HEK293T (cell line): ENCODE data around the gene NHLH1.

Experiments used
- CTCF ChIA-PET: fragments of 350-600 bp; formaldehyde crosslinking; extraction: SDS; loops from one replicate; lab custom pipeline; 2021; ENCODE audit warnings: antibody characterized with exemption, inconsistent platforms; lab: Yijun Ruan, JAX
- POLR2A ChIA-PET: fragments of 350-600 bp; formaldehyde crosslinking; extraction: SDS; loops from one replicate; lab custom pipeline; 2020; ENCODE audit warnings: antibody characterized with exemption, inconsistent platforms; lab: Yijun Ruan, JAX
- DNase-seq: peaks from one replicate; pipeline ENCODE4 v3.0.0; 2012; ENCODE audit warnings: mixed read lengths; ENCODE audit errors: extremely low spot score
- ARNT ChIP-seq: fragments of 450-650 bp; IDR thresholded peaks from 2 replicates; pipeline ENCODE4 v1.6.1; 2017; ENCODE audit warnings: mild to moderate bottlenecking
- BHLHE40 ChIP-seq: fragments of 450-650 bp; IDR thresholded peaks from 2 replicates; pipeline ENCODE4 v1.6.1; 2016; ENCODE audit warnings: mild to moderate bottlenecking, moderate library complexity, borderline replicate concordance
- CTBP1 ChIP-seq: fragments of 450-650 bp; IDR thresholded peaks from 2 replicates; pipeline ENCODE4 v1.6.1; 2016; ENCODE audit warnings: borderline replicate concordance
- ELF4 ChIP-seq: fragments of 450-650 bp; IDR thresholded peaks from 2 replicates; pipeline ENCODE4 v1.6.1; 2017; ENCODE audit warnings: antibody characterized with exemption
- FOXA1 ChIP-seq: fragments of 450-650 bp; IDR thresholded peaks from 2 replicates; pipeline ENCODE4 v1.6.1; 2016; ENCODE audit warnings: mild to moderate bottlenecking
- FOXK2 ChIP-seq: fragments of 450-650 bp; IDR thresholded peaks from 2 replicates; pipeline ENCODE4 v1.6.1; 2016; ENCODE audit warnings: mild to moderate bottlenecking
- FOXM1 ChIP-seq: fragments of 450-650 bp; IDR thresholded peaks from 2 replicates; pipeline ENCODE4 v1.6.1; 2017; ENCODE audit warnings: mild to moderate bottlenecking, borderline replicate concordance
- HDGF ChIP-seq: fragments of 450-650 bp; IDR thresholded peaks from 2 replicates; pipeline ENCODE4 v1.6.1; 2017; ENCODE audit warnings: antibody characterized with exemption, borderline replicate concordance
- L3MBTL2 ChIP-seq: fragments of 450-650 bp; conservative IDR thresholded peaks from 2 replicates; pipeline ENCODE4 v1.6.1; 2016; ENCODE audit warnings: mild to moderate bottlenecking
- LEF1 ChIP-seq: fragments of 450-650 bp; IDR thresholded peaks from 2 replicates; pipeline ENCODE4 v1.6.1; 2017; ENCODE audit warnings: mild to moderate bottlenecking, borderline replicate concordance
- NFRKB ChIP-seq: fragments of 450-650 bp; IDR thresholded peaks from 2 replicates; pipeline ENCODE4 v1.6.1; 2016; ENCODE audit warnings: mild to moderate bottlenecking, moderate library complexity
- SP1 ChIP-seq: fragments of 450-650 bp; IDR thresholded peaks from 2 replicates; pipeline ENCODE4 v1.6.1; 2017
- SUZ12 ChIP-seq: fragments of 450-650 bp; IDR thresholded peaks from 2 replicates; pipeline ENCODE4 v1.6.1; 2016; ENCODE audit warnings: mild to moderate bottlenecking
- TARDBP ChIP-seq: fragments of 450-650 bp; IDR thresholded peaks from 2 replicates; pipeline ENCODE4 v1.6.1; 2016
- ZNF384 ChIP-seq: fragments of 450-650 bp; IDR thresholded peaks from 2 replicates; pipeline ENCODE4 v1.6.1; 2016
- TF ChIP-seq, protein P1 (sequence below): fragments of 450-650 bp; IDR thresholded peaks from 2 replicates; pipeline ENCODE4 v1.6.1; 2016

Gene NHLH1

DNA sequence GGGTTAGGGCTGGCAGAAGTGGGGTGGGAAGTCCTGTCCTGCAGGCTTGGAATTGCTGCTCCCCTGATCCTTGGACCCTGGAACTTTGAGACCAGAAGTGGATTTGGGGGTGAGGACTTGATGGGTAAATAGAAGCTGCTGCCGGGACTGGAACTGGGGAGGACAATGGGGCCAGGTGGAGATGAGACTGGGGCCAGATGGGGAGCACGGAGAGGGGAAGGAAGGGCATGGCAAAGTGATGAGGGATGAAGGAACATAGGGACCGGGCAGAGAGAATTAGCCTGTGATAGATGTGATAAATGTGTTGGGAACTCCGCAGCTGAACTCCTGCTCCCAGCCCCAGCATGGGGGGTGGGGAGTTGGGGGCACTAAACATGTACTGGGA, 637 bp downstream of the NHLH1 start:
- no peak for DNase-seq
- ChIA-PET POLR2A (interaction anchor here (1.1 kb wide), 1 partner anchor 105 kb away, joined by 3 read pairs; the partner anchor contains the start of gene DCAF8), CTCF (interaction anchor here (0.5 kb wide), 1 partner anchor 9 kb away, joined by 4 read pairs; no protein-coding TSS in a partner anchor)
- TF ChIP-seq ZNF384 (no peak), BHLHE40 (no peak), TARDBP (no peak), CTBP1 (no peak), ELF4 (no peak), ARNT (no peak), NFRKB (no peak), HDGF (no peak), L3MBTL2 (no peak), LEF1 (no peak), FOXK2 (no peak), SP1 (no peak), FOXA1 (no peak), FOXM1 (no peak), SUZ12 (no peak)
- TF ChIP-seq, protein P1, sequence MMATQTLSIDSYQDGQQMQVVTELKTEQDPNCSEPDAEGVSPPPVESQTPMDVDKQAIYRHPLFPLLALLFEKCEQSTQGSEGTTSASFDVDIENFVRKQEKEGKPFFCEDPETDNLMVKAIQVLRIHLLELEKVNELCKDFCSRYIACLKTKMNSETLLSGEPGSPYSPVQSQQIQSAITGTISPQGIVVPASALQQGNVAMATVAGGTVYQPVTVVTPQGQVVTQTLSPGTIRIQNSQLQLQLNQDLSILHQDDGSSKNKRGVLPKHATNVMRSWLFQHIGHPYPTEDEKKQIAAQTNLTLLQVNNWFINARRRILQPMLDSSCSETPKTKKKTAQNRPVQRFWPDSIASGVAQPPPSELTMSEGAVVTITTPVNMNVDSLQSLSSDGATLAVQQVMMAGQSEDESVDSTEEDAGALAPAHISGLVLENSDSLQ = no peak

DNA sequence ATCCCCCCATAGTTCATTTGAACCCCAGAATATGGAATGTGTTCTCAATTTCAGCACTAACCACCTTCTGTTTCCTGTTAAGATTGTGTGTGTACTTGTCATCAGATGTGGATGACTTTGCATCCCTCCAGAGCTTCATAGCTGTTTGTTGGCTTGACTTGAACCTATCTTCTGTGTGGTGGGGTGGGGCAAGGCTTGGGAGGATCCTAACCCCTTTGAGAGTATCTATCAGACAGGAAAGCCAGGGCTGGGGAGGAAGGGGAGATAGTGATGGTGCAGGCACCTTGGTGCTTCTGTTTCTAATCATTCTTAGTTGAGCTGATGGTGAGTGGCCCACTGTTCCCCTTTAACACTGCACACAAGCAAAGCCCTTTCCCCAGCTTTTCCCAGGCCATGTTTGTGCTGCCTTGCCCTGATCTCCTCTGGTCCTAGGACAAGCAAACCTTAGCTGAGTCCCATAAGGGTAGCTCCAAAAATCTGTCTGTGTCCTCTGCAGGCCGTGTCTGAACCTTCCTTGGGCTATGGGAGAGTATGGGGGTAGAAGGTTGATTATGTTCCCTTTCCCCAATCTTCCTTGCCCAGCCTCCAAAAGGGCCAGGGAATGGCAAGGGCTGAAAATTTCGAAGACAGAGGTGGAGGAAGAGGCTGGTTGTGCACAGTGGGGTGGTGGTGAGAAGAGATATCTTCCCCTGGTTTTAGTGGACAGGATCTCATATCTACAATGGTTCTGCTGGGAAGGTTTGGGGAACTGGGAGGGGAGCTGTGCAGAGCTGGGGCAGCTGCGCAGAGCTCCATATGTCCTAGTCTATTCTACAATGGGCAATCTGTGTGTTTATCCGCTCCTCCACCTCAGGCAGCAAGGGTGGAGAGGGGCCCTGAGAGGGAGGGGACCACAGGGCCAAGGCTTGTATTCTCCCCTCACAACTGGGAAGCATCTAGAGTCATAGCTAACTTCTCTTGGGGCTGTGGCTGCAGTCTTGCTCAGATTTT, 1.4 kb downstream of the NHLH1 start:
- TF ChIP-seq FOXK2 (no peak), BHLHE40 (no peak)
- ChIA-PET CTCF (interaction anchor here (0.5 to 1.1 kb wide), 2 partner anchors 8 kb away, joined by 4 to 5 read pairs; no protein-coding TSS in a partner anchor), POLR2A (interaction anchor here (1.1 kb wide), 1 partner anchor 106 kb away, joined by 3 read pairs; the partner anchor contains the start of gene DCAF8)
- no peak for DNase-seq

DNA sequence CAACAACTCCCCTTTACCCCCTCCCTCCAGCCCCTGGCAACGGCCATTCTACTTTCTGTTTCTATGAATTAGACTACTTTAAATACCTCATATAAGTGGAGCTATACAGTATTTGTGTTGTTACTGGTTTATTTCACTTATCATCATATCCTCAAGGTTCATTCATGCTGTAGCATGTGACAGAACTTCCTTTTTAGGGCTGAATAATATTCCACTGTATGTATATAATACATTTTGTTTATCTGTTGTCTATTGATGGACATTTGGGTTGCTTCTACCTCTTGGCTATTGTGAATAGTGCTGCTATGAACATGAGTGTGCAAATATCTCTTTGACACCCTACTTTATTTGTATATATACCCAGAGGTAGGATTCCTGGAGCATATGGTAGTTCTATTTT, 2.2 kb downstream of the NHLH1 start:
- TF ChIP-seq FOXM1 (no peak), L3MBTL2 (no peak), SUZ12 (no peak), CTBP1 (no peak), BHLHE40 (no peak), ELF4 (no peak), ARNT (no peak), HDGF (no peak), LEF1 (no peak), FOXA1 (no peak), NFRKB (no peak), TARDBP (no peak), SP1 (no peak), FOXK2 (no peak), ZNF384 (no peak)
- TF ChIP-seq, protein P1 = no peak
- no peak for DNase-seq
- POLR2A ChIA-PET = no interaction called here
- CTCF ChIA-PET = interaction anchor here (1.1 kb wide), 1 partner anchor 8 kb away, joined by 5 read pairs; no protein-coding TSS in a partner anchor

DNA sequence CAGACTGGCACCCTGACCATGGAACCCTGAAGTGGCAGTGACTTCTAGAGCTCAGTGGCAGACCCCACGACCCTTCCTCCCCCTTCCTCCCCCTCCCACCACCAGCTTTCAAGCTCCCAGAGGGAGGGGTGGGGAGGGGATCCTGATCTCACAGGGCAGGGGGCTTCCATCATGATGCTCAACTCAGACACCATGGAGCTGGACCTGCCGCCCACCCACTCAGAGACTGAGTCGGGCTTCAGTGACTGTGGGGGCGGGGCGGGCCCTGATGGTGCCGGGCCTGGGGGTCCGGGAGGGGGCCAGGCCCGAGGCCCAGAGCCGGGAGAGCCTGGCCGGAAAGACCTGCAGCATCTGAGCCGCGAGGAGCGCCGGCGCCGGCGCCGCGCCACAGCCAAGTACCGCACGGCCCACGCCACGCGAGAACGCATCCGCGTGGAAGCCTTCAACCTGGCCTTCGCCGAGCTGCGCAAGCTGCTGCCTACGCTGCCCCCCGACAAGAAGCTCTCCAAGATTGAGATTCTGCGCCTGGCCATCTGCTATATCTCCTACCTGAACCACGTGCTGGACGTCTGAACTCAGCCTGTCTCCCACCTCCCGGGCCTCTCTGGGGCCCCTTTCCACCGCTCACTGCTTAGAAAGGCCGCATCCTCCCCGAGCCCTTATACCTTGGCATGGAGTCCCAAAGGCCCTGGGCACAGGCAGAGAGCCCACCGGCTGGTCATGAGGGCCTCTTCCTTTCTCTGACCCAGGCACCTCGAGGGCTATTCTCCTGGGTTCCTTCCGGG, 3.9 kb downstream of the NHLH1 start:
- CTCF ChIA-PET = interaction anchor here (1.1 kb wide), 1 partner anchor 79 kb away, joined by 4 read pairs; no protein-coding TSS in a partner anchor
- TF ChIP-seq SUZ12 = no peak
- TF ChIP-seq SP1 = no peak
- no peak for TF ChIP-seq CTBP1
- TF ChIP-seq HDGF = no peak
- no peak for TF ChIP-seq FOXA1
- TF ChIP-seq L3MBTL2 = no peak
- no peak for TF ChIP-seq ARNT
- no peak for TF ChIP-seq TARDBP
- TF ChIP-seq BHLHE40 = no peak
- no peak for TF ChIP-seq FOXM1
- no peak for TF ChIP-seq LEF1
- TF ChIP-seq, protein P1 = no peak
- no peak for TF ChIP-seq ZNF384
- TF ChIP-seq NFRKB = no peak
- TF ChIP-seq ELF4 = no peak
- POLR2A ChIA-PET = interaction anchor here (1.0 kb wide), 1 partner anchor 8 kb away, joined by 4 read pairs; no protein-coding TSS in a partner anchor
- no peak for DNase-seq

DNA sequence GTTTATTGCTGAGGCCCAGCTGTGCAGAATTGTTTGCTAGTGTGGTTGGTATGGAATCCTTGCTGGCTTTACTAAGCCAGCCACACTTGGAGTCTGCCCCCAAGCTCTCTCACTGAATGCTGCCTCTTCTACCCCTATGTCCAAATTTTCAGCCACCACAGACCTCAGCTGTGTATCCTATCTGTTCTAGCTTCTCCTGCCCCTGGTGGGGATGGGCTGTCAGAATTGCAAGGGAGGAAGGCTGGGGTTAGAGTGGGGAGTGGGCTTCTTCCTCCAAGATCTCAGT, 4.4 kb downstream of the NHLH1 start:
- no peak for TF ChIP-seq ARNT
- no peak for TF ChIP-seq ZNF384
- no peak for TF ChIP-seq CTBP1
- TF ChIP-seq, protein P1 = no peak
- TF ChIP-seq NFRKB = no peak
- CTCF ChIA-PET = interaction anchor here (1.1 kb wide), 1 partner anchor 79 kb away, joined by 4 read pairs; no protein-coding TSS in a partner anchor
- DNase-seq = no peak
- POLR2A ChIA-PET = interaction anchor here (1.0 kb wide), 1 partner anchor 8 kb away, joined by 4 read pairs; no protein-coding TSS in a partner anchor
